ENCODE measurements around the gene KDM4C. TPM values are rescaled to one million over a fixed set of nuclear protein-coding genes. Genes with fewer than 3 reads are reported as not detected.

The KDM4C gene
- total RNA-seq, 1 donor: 47.4 TPM

- peak in 2 of 3 donors; percentile 10 to 50 for DNase-seq (ENCODE audit: low read depth in 2 of 3, low spot score in 2 of 3)
Observed at GRCh38 chr9:7150153-7150890, 392.5 kb downstream of the KDM4C start.

DNA sequence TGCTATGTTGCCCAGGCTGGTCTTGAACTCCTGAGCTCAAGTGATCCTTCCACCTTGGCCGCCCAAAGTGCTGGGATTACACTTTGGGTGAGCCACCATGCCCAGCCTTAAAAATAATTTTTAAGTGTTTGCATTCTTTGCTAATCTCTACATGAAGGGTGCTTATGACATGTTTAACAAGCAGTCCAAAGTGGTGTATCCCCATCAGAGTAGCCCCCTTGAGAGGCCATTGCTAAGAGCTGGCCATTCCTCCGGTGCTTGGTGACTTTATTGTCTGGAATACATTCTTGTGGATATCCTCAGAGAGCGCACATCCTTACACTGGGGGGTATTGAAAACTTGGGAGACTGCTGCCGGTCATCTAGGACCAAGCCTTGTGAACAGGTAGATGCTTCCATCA, 395.4 kb downstream of the KDM4C start:
- no peak for DNase-seq (ENCODE audit: low read depth in 2 of 3, low spot score in 2 of 3)

GRCh38 chr9:7153566-7153965, 395.8 kb downstream of the KDM4C start:
- no peak for DNase-seq (ENCODE audit: low read depth in 2 of 3, low spot score in 2 of 3)

GRCh38 chr9:7154003-7154619, 396.3 kb downstream of the KDM4C start:
- no peak for DNase-seq (ENCODE audit: low read depth in 2 of 3, low spot score in 2 of 3)

- no peak for DNase-seq (ENCODE audit: low read depth in 2 of 3, low spot score in 2 of 3)
Observed at GRCh38 chr9:7154650-7155049, 396.9 kb downstream of the KDM4C start.

DNA sequence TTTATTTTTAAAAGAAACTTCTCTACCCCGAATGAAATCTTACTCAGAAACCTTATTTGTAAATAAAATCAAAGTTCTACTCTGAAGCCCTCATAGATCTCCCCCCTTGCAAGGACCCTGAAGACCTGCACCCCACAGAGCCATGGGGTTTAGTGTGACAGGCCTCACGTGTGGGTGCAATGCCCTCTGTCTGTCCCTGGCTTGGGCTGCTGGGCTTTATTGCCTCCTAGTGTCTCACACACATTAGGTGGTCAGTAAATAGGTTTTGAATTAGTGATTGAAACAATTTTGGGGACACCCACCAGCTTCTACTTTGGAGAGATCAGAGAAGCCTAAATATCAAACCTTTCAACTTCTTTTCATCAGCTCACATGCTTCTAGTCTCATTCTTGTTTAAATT, 403.7 kb downstream of the KDM4C start:
- no peak for DNase-seq (ENCODE audit: low read depth in 2 of 3, low spot score in 2 of 3)

- DNase-seq (ENCODE audit: low read depth in 2 of 3, low spot score in 2 of 3): no peak
Observed at GRCh38 chr9:7163932-7164331, 406.2 kb downstream of the KDM4C start.

DNA sequence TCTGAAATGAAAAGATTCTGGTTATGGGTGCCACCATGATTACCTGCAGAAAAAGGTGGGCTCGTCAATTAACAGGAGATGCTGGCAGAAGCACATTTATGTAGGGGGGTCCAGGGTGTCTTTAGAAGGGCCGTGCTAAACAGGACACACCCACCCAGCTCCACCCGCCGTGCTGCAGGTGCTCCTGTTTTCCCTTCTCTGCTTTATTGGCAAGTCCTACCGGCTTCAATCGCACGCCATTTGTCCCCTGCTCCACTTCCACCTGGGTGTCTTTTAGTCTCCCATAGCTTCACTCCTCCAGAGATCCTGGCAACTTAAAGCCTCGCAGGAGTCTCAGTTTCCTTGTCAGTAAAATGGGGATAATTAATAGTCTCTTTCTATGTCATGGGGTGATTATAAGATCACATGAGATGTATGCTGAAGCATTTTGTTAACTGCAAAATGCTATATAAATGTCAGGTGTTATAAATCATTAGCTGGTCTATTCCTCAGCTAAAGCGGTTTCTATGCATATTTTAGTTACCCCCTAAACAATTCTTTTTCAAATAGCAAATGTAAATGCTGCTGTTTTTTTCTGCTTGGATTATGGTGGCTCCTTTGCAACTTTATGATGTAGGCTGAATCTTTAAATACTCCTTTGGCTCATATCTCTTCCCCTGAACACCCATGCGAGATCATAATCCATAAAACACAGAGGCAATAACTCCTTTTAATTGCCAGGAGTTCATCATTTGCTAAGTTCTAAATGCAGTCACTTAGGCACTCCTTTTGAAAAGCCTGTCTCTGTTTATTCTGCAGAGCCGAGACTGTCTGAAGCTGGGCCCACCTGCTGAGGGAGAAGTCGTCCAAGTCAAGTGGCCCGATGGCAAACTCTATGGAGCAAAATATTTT, 406.9 kb downstream of the KDM4C start:
- no peak for DNase-seq (ENCODE audit: low read depth in 2 of 3, low spot score in 2 of 3)

GRCh38 chr9:7165331-7165975, 407.7 kb downstream of the KDM4C start:
- no peak for DNase-seq (ENCODE audit: low read depth in 2 of 3, low spot score in 2 of 3)

- DNase-seq (ENCODE audit: low read depth in 2 of 3, low spot score in 2 of 3): no peak
Observed at GRCh38 chr9:7166074-7166473, 408.3 kb downstream of the KDM4C start.

GRCh38 chr9:7169717-7170389, 412.1 kb downstream of the KDM4C start:
- DNase-seq (ENCODE audit: low read depth in 2 of 3, low spot score in 2 of 3): no peak

DNA sequence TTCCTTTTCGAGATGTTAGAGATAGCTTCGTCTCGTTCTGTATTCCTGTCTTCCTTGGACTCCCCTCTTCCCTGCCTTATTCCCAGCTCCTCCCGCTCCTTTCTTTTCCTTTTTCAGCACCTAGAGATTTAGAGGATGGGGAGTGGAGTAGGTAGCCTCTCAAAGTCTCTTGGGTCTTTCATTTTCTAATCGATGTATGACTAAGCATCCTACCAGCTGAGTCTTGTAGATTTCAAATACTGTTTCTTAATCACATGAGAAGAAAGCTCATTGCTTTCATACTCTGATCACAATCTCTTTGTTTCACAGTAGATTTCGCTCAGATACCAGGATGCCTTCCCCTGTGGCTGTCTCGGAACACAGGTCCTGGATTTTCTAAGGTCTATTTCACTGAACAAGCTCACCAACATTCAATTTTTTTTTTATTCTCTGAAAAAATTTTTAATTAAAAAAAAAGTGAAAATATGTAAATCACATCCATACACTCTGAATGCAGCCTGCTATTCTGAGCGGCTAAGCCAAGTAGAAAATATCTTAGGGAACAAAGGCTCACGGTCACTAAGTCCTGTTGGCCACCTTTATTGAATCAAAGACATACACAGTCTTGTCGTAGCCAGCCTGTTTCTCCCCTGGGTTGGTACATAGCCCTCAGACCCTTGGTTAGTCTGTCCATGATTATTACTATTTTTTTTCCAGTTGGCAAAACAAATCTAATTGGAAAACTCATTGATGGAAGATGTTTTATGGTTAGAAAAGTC, 413.8 kb downstream of the KDM4C start:
- DNase-seq (ENCODE audit: low read depth in 2 of 3, low spot score in 2 of 3): no peak

GRCh38 chr9:7172154-7173115, 414.7 kb downstream of the KDM4C start:
- peak in 1 of 3 donors; percentile 17 for DNase-seq (ENCODE audit: low read depth in 2 of 3, low spot score in 2 of 3)

GRCh38 chr9:7173139-7173538, 415.4 kb downstream of the KDM4C start:
- DNase-seq (ENCODE audit: low read depth in 2 of 3, low spot score in 2 of 3): no peak

- DNase-seq (ENCODE audit: low read depth in 2 of 3, low spot score in 2 of 3): no peak
Observed at GRCh38 chr9:7174301-7174700, 416.5 kb downstream of the KDM4C start.

GRCh38 chr9:7174884-7175283, 417.1 kb downstream of the KDM4C start:
- DNase-seq (ENCODE audit: low read depth in 2 of 3, low spot score in 2 of 3): no peak

DNA sequence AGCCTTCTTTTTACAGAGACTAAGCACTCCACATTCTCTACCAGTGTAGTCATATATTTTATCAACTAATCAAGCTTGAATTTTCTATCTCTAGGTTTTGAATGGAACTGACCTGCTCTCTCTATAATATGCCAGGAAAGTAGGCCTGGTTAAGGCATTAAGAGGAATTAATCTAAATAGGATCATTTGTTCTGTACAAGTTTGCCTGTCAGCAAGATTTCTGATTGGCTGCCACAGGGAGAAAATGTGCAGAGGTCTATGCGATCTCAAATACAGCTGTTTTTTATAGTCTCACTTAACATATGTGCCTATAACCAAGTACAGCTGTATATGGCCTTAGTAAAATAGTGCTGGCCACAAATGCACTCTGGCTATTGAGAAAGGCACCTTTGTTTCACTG, 418.8 kb downstream of the KDM4C start:
- no peak for DNase-seq (ENCODE audit: low read depth in 2 of 3, low spot score in 2 of 3)

DNA sequence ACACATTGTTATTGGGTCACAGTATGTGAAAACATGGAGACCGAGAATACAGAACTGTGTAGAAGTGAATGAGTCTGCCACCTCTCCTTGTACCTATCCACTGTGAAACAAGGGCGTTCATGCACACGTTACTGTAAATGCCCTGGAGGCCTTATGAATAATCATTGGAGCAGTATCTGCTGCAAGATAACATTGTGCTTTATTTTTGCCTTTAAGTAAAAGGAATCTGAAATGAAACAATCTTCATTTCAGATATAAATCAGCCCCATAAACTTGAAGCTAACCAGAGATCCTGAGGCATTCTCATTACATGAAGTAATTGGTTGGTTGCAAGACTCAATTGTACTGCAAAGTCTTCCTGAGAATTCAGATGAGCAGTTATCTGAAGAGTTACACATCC, 419.6 kb downstream of the KDM4C start:
- DNase-seq (ENCODE audit: low read depth in 2 of 3, low spot score in 2 of 3): no peak

- DNase-seq (ENCODE audit: low read depth in 2 of 3, low spot score in 2 of 3): no peak
Observed at GRCh38 chr9:7178729-7179128, 421.0 kb downstream of the KDM4C start.
